Vagina (tissue), 2 donors: ENCODE measurements around the gene SRXN1.

ENCODE experiments used
- POLR2A ChIP-seq, 2 donors: fragments of 450-650 bp; IDR thresholded peaks; one replicate each; pipeline ENCODE4 v1.6.1; 2017; ENCODE audit warnings: antibody characterized with exemption in 2 of 2, mild to moderate bottlenecking in 2 of 2, moderate library complexity in 2 of 2
- POLR2AphosphoS5 ChIP-seq, 2 donors: sonication (generic); formaldehyde crosslinking; IDR thresholded peaks; one replicate each; pipeline ENCODE4 v1.9.0; 2017; ENCODE audit warnings: antibody characterized with exemption in 2 of 2, mild to moderate bottlenecking in 2 of 2, low read depth in 1 of 2; ENCODE audit not compliant: insufficient read depth in 1 of 2

GRCh38 chr20:641516-641875 is 11.5 kb downstream of the SRXN1 start:
- TF ChIP-seq POLR2AphosphoS5 (IDR thresholded peaks at IDR 0.05; ENCODE audit: insufficient read depth in 1 of 2, low read depth in 1 of 2) (no peak), POLR2A (IDR thresholded peaks at IDR 0.05) (no peak)
